H1 (cell line): ENCODE data around the gene SYNJ2. TPM values are rescaled to one million over a fixed set of nuclear protein-coding genes. Genes with fewer than 3 reads are reported as not detected.

Experiments
- CTCF ChIA-PET: fragments of 300-600 bp; sonication (Branson Sonifier 250); formaldehyde crosslinking; loops from one replicate; lab custom pipeline; 2021; ENCODE audit not compliant: partially characterized antibody; lab: Charles Lee
- POLR2A ChIA-PET: fragments of 300-600 bp; sonication (Branson Sonifier 250); formaldehyde crosslinking; loops from one replicate; lab custom pipeline; 2021; ENCODE audit warnings: inconsistent platforms; ENCODE audit not compliant: partially characterized antibody; lab: Charles Lee
- DNase-seq, 2 experiments: peaks; one replicate each; pipeline versions ENCODE4 v3.0.0 to v3.0.0-alpha.2; 2010 to 2022; ENCODE audit warnings: low spot score in 2 of 2, low read depth in 1 of 2, mixed read lengths in 1 of 2
- FAIRE-seq: peaks from 2 replicates; lab custom pipeline; 2011; peaks lifted over from hg19 to GRCh38; lab: Jason Lieb, UNC
- H2AFZ ChIP-seq: 2 replicates; pipeline ENCODE4 v1.8.1; 2012; ENCODE audit warnings: low read length, inconsistent platforms
- H2AK5ac ChIP-seq: 2 replicates; pipeline ENCODE4 v1.6.1; 2013; ENCODE audit warnings: low read depth, low read length
- H2BK120ac ChIP-seq: replicated peaks from 2 replicates; pipeline ENCODE3; 2013; ENCODE audit warnings: low read depth, low read length, inconsistent platforms
- H2BK12ac ChIP-seq: 2 replicates; pipeline ENCODE4 v1.6.1; 2013; ENCODE audit warnings: low read depth, low read length
- H2BK15ac ChIP-seq: 2 replicates; pipeline ENCODE4 v1.6.1; 2013; ENCODE audit warnings: low read length
- H2BK20ac ChIP-seq: 2 replicates; pipeline ENCODE4 v1.6.1; 2013; ENCODE audit warnings: low read length
- H2BK5ac ChIP-seq: 2 replicates; pipeline ENCODE4 v1.6.1; 2013; ENCODE audit warnings: low read depth, low read length
- H3K14ac ChIP-seq: 2 replicates; pipeline ENCODE4 v1.6.1; 2013; ENCODE audit warnings: inconsistent platforms; ENCODE audit not compliant: insufficient read length
- H3K18ac ChIP-seq: 2 replicates; pipeline ENCODE4 v1.6.1; 2013; ENCODE audit warnings: low read length; ENCODE audit errors: extremely low read depth
- H3K23ac ChIP-seq: 2 replicates; pipeline ENCODE4 v1.6.1; 2013; ENCODE audit warnings: inconsistent platforms; ENCODE audit not compliant: insufficient read length
- H3K23me2 ChIP-seq: 2 replicates; pipeline ENCODE4 v1.6.1; 2013; ENCODE audit warnings: low read depth, low read length
- H3K27ac ChIP-seq: 2 replicates; pipeline ENCODE4 v1.6.1; 2011; ENCODE audit warnings: low read depth, low read length, inconsistent platforms
- H3K27me3 ChIP-seq, 4 experiments: replicated peaks in 1 of 4; 1 replicate in 1 of 4; 2 replicates in 3 of 4; pipeline versions ENCODE4 v1.6.1 to v1.8.1; 2011 to 2013; ENCODE audit warnings: low read length in 3 of 4, mild to moderate bottlenecking in 3 of 4, inconsistent platforms in 2 of 4, mixed read lengths in 2 of 4, moderate library complexity in 1 of 4; ENCODE audit not compliant: control insufficient read depth in 3 of 4, insufficient read depth in 3 of 4; ENCODE audit errors: extremely low read depth in 1 of 4
- H3K36me3 ChIP-seq, 4 experiments: 2 replicates each; pipeline versions ENCODE4 v1.6.1 to v1.8.1; 2011 to 2013; ENCODE audit warnings: mild to moderate bottlenecking in 4 of 4, low read length in 3 of 4, moderate library complexity in 2 of 4, control low read depth in 1 of 4, inconsistent platforms in 1 of 4; ENCODE audit not compliant: insufficient read depth in 4 of 4, control insufficient read depth in 2 of 4
- H3K4ac ChIP-seq: replicated peaks from 2 replicates; pipeline ENCODE3; 2013; ENCODE audit warnings: low read length, low read depth, mixed read lengths, inconsistent platforms; ENCODE audit not compliant: insufficient read length
- H3K4me1 ChIP-seq, 4 experiments: replicated peaks in 1 of 4; 1 replicate in 1 of 4; 2 replicates in 3 of 4; pipeline versions ENCODE4 v1.6.1 to v1.8.1; 2011 to 2013; ENCODE audit warnings: low read length in 3 of 4, inconsistent platforms in 2 of 4, mixed read lengths in 1 of 4; ENCODE audit not compliant: insufficient read depth in 4 of 4, control insufficient read depth in 3 of 4
- H3K4me2 ChIP-seq, 2 experiments: 2 replicates each; pipeline versions ENCODE4 v1.6.1 to v1.8.1; 2011 to 2013; ENCODE audit warnings: low read depth in 2 of 2, low read length in 2 of 2, control low read depth in 1 of 2, inconsistent platforms in 1 of 2, mild to moderate bottlenecking in 1 of 2; ENCODE audit not compliant: insufficient read depth in 1 of 2
- H3K4me3 ChIP-seq, 4 experiments: fragments of 200-600, 300-600 bp in 1 of 4; sonication (generic), shearing (Covaris generic), sonication (Bioruptor Twin) in 1 of 4; 2 replicates each; pipeline versions ENCODE4 v1.5.1 to v1.8.1; 2011 to 2016; ENCODE audit warnings: low read length in 4 of 4, low read depth in 3 of 4, control low read depth in 2 of 4, inconsistent platforms in 2 of 4, mild to moderate bottlenecking in 2 of 4, mixed read lengths in 1 of 4, moderate library complexity in 1 of 4; ENCODE audit not compliant: insufficient read depth in 2 of 4; ENCODE audit errors: extremely low read depth in 1 of 4
- H3K56ac ChIP-seq: replicated peaks from 2 replicates; pipeline ENCODE3; 2013; ENCODE audit warnings: low read depth, mild to moderate bottlenecking, mixed read lengths, low read length, inconsistent platforms; ENCODE audit not compliant: insufficient read length
- H3K79me1 ChIP-seq: 2 replicates; pipeline ENCODE4 v1.6.1; 2013; ENCODE audit warnings: low read depth, low read length, control low read depth
- H3K79me2 ChIP-seq, 2 experiments: 2 replicates each; pipeline versions ENCODE4 v1.6.1 to v1.8.1; 2012 to 2013; ENCODE audit warnings: low read length in 2 of 2, mild to moderate bottlenecking in 2 of 2, inconsistent platforms in 1 of 2; ENCODE audit not compliant: insufficient read depth in 2 of 2, control insufficient read depth in 1 of 2
- H3K9ac ChIP-seq, 4 experiments: replicated peaks in 1 of 4; 1 replicate in 1 of 4; 2 replicates in 3 of 4; pipeline versions ENCODE4 v1.6.1 to v1.8.1; 2011 to 2013; ENCODE audit warnings: low read depth in 3 of 4, low read length in 3 of 4, control low read depth in 2 of 4, mild to moderate bottlenecking in 2 of 4, moderate library complexity in 2 of 4, inconsistent platforms in 1 of 4; ENCODE audit errors: extremely low read depth in 1 of 4
- H3K9me3 ChIP-seq, 2 experiments: 2 replicates each; pipeline versions ENCODE4 v1.6.1 to v1.8.1; 2012 to 2013; ENCODE audit warnings: mild to moderate bottlenecking in 2 of 2, moderate library complexity in 2 of 2, control low read depth in 1 of 2, inconsistent platforms in 1 of 2, low read depth in 1 of 2, low read length in 1 of 2, mixed read lengths in 1 of 2; ENCODE audit not compliant: insufficient read depth in 2 of 2
- H4K20me1 ChIP-seq, 2 experiments: replicated peaks in 1 of 2; 2 replicates each; pipeline versions ENCODE3 to v1.8.1; 2011 to 2013; ENCODE audit warnings: inconsistent platforms in 2 of 2, low read length in 2 of 2, mild to moderate bottlenecking in 1 of 2; ENCODE audit not compliant: insufficient read depth in 2 of 2, control insufficient read depth in 1 of 2
- H4K5ac ChIP-seq: 2 replicates; pipeline ENCODE4 v1.6.1; 2013; ENCODE audit warnings: low read length, low read depth, mixed read lengths, inconsistent platforms; ENCODE audit not compliant: insufficient read length
- H4K8ac ChIP-seq: 2 replicates; pipeline ENCODE4 v1.8.0; 2013; ENCODE audit warnings: mild to moderate bottlenecking, moderate library complexity, low read length, inconsistent platforms; ENCODE audit not compliant: insufficient read depth; ENCODE audit errors: extremely low read depth
- H4K91ac ChIP-seq: replicated peaks from 2 replicates; pipeline ENCODE3; 2013; ENCODE audit warnings: low read length, mixed read lengths, inconsistent platforms; ENCODE audit not compliant: insufficient read length
- FOSL1 ChIP-seq: IDR thresholded peaks from 2 replicates; pipeline ENCODE4 v1.6.1; 2011; ENCODE audit warnings: mild to moderate bottlenecking, low read depth, low read length, moderate library complexity; ENCODE audit not compliant: insufficient read depth
- GABPA ChIP-seq: IDR thresholded peaks from 2 replicates; pipeline ENCODE4 v1.6.1; 2011; ENCODE audit warnings: mild to moderate bottlenecking, low read length, moderate library complexity, borderline replicate concordance; ENCODE audit not compliant: insufficient read depth
- GTF2F1 ChIP-seq: IDR thresholded peaks from 2 replicates; pipeline ENCODE4 v1.6.1; 2012; ENCODE audit warnings: low read depth, low read length, improper control_type of control experiment, borderline replicate concordance
- RNF2 ChIP-seq: fragments of 200-900, 300-1000 bp; sonication (generic); IDR thresholded peaks from 2 replicates; pipeline ENCODE4 v1.7.1; 2016; ENCODE audit warnings: borderline replicate concordance, low read depth, mild to moderate bottlenecking, antibody characterized with exemption, low read length; ENCODE audit not compliant: poor library complexity, severe bottlenecking; ENCODE audit errors: missing control alignments
- SAP30 ChIP-seq: fragments of 300-600 bp; sonication (generic); IDR thresholded peaks from 2 replicates; pipeline ENCODE4 v1.7.1; 2012; ENCODE audit warnings: low read length, moderate library complexity, mild to moderate bottlenecking, inconsistent platforms; ENCODE audit not compliant: insufficient read depth, insufficient replicate concordance
- SIN3A ChIP-seq, 2 experiments: IDR thresholded peaks in 1 of 2; conservative IDR thresholded peaks in 1 of 2; 2 replicates each; pipeline ENCODE4 v1.6.1; 2011 to 2012; ENCODE audit warnings: low read length in 2 of 2, improper control_type of control experiment in 1 of 2, low read depth in 1 of 2, mild to moderate bottlenecking in 1 of 2
- SRF ChIP-seq: IDR thresholded peaks from 2 replicates; pipeline ENCODE4 v1.6.1; 2011; ENCODE audit warnings: mild to moderate bottlenecking, low read depth, low read length, moderate library complexity
- TCF12 ChIP-seq: IDR thresholded peaks from 2 replicates; pipeline ENCODE4 v1.6.1; 2011; ENCODE audit warnings: low read depth, mild to moderate bottlenecking, low read length
- WGBS, 2 experiments: shearing (Covaris generic) in 1 of 2; methylation state at CpG; one replicate each; pipeline versions ENCODE4 v1.1.6 to v1.1.7; 2013 to 2015; ENCODE audit warnings: low lambda C conversion rate in 2 of 2, mixed read lengths in 2 of 2, inconsistent platforms in 1 of 2, low coverage in 1 of 2, missing lambda C conversion rate in 1 of 2; ENCODE audit not compliant: insufficient replicate concordance in 2 of 2, insufficient coverage in 1 of 2, insufficient read length in 1 of 2; ENCODE audit errors: extremely low coverage in 1 of 2, missing lambda C conversion rate in 1 of 2; 5-methylcytosine and 5-hydroxymethylcytosine counted together
- polyA plus RNA-seq, 7 experiments: library from polyadenylated mRNA; depleted of rRNA in 3 of 7; stranded (reverse) in 5 of 7; unstranded in 2 of 7; fragments of >200 nt in 5 of 7; fragments of 200-250 nt in 2 of 7; gene quantifications; 1 replicate in 5 of 7; 2 replicates in 1 of 7; 4 replicates in 1 of 7; pipeline versions ENCODE4 v1.2.1 to v1.2.3, GENCODE V29; 2011 to 2013; ENCODE audit warnings: missing spikeins in 2 of 7, mixed read lengths in 2 of 7
- total RNA-seq: library from RNA; stranded (reverse); fragmentation: NEBNext Ultra II Directional; extraction: Animal tissue kit (Norgen Biotek cat#: 25700); gene quantifications from 2 replicates; pipeline ENCODE4 v1.2.1, GENCODE V29; 2021

Gene SYNJ2
- total and polyA plus RNA-seq, 2 of the 8 experiments (the other 6 are each of a cell fraction or from before 2014, with no cell fraction given) = 3.7 to 13.9 TPM

DNA sequence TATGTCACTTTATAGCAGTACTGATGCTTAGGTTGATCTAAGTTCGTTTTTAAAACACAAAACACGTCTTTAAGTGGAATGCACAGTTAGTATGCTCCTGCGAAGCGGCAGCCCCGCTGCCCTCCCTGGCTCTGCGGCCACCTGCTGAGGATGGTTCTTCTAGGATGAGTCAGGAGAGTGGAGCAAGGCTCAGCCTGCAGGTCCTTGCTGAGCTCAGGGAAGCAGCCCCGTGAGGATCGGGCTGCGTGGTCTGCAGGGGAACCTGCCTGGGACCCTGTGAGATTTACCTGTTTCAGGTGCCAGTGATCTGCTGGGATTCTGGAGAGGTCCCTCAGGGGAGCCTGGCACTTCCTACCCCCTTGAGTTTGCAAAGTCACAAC, 57.5 kb downstream of the SYNJ2 start:
- Histone ChIP-seq H3K4me1 (peaks cover 0 to 10% (median 6%) of the 10 kb centered on the region in 4 experiments; a peak in 5 of 7 replicates), H3K9ac (no peak overlapping the region), H3K4ac (no peak overlapping the region), H2BK15ac (no peak overlapping the region), H3K9me3 (no peaks in the 10 kb centered on the region), H2AK5ac (no peak overlapping the region), H2BK5ac (no peak overlapping the region), H2BK20ac (no peak overlapping the region), H4K91ac (no peak overlapping the region), H3K79me2 (no peaks in the 10 kb centered on the region), H3K4me3 (no peak overlapping the region), H3K4me2 (no peak overlapping the region; a peak in 1 of 4 replicates), H3K56ac (no peak overlapping the region), H4K8ac (no peak overlapping the region), H3K23me2 (peaks cover 3% of the 10 kb centered on the region; the same call in 1 of the 2 replicates), H3K27me3 (no peaks in the 10 kb centered on the region), H3K18ac (peak overlapping the region; percentile 71), H2BK12ac (no peak overlapping the region), H3K79me1 (no peaks in the 10 kb centered on the region; the same call in 1 of the 2 replicates), H2AFZ (no peak overlapping the region), H3K14ac (no peak overlapping the region), H3K36me3 (no peaks in the 10 kb centered on the region), H3K27ac (0 out of 2 replicates have a peak overlapping the region, but pooled peaks have one; percentile 2), H2BK120ac (no peak overlapping the region), H4K5ac (no peak overlapping the region), H4K20me1 (peaks cover 2 to 3% of the 10 kb centered on the region in 2 experiments), H3K23ac (no peak overlapping the region)
- CTCF ChIA-PET = interaction anchor here (2.6 to 3.3 kb wide), 2 partner anchors 12 to 33 kb away, joined by 11 to 15 read pairs; no protein-coding TSS in a partner anchor
- FAIRE-seq (no peak), DNase-seq (no peak)
- POLR2A ChIA-PET = interaction anchor here (1.2 to 1.3 kb wide), 2 partner anchors 8 to 11 kb away, joined by 4 read pairs; no protein-coding TSS in a partner anchor
- 67% methylated on average over 9 of the region's 9 CpGs; no CpG with 5 or more reads in 1 of the 2 experiments for WGBS, 2 experiments
- TF ChIP-seq SAP30 = no peak
- TF ChIP-seq RNF2 = no peak
- TF ChIP-seq TCF12 = no peak
- no peak for TF ChIP-seq SRF
- no peak for TF ChIP-seq GABPA
- TF ChIP-seq GTF2F1 = no peak
- TF ChIP-seq FOSL1 = no peak
- TF ChIP-seq SIN3A (conservative IDR thresholded peaks at IDR 0.05 in 1 of 2, IDR thresholded peaks at IDR 0.05 in 1 of 2; ENCODE audit: low read depth in 1 of 2, low read length in 2 of 2) = no peak
